ENCODE measurements around the gene SUN2. TPM values are rescaled to one million over a fixed set of nuclear protein-coding genes. Genes with fewer than 3 reads are reported as not detected.

The SUN2 gene
- total RNA-seq, 1 donor from 2014 or later: 70.5 TPM

DNA sequence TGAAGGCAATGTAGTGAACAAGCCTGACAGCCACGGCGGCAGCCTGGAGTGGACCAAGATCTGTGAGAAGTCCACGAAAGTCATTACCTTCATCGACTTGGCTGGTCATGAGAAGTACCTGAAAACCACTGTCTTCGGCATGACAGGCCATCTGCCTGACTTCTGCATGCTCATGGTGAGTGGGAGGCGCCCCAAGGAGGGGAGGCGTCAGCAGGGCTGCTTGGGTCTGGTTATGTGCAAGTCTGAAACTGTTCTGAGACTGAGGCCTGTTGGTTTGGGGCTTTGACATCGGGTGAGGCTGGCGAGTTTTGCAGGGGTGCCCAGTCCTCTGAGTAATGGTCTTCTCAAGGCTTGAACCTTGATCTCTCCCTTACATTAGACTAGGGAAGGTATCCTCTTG lies 39.0 kb downstream of the SUN2 start:
- TF ChIP-seq, protein P1, sequence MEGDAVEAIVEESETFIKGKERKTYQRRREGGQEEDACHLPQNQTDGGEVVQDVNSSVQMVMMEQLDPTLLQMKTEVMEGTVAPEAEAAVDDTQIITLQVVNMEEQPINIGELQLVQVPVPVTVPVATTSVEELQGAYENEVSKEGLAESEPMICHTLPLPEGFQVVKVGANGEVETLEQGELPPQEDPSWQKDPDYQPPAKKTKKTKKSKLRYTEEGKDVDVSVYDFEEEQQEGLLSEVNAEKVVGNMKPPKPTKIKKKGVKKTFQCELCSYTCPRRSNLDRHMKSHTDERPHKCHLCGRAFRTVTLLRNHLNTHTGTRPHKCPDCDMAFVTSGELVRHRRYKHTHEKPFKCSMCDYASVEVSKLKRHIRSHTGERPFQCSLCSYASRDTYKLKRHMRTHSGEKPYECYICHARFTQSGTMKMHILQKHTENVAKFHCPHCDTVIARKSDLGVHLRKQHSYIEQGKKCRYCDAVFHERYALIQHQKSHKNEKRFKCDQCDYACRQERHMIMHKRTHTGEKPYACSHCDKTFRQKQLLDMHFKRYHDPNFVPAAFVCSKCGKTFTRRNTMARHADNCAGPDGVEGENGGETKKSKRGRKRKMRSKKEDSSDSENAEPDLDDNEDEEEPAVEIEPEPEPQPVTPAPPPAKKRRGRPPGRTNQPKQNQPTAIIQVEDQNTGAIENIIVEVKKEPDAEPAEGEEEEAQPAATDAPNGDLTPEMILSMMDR (conservative IDR thresholded peaks at IDR 0.05): no peak
- H3K27ac Mint-ChIP-seq: peak overlapping the region; percentile 16
- H3K9me3 Mint-ChIP-seq: no peaks in the 10 kb centered on the region
- no peaks in the 10 kb centered on the region for H3K27me3 Mint-ChIP-seq
- H3K4me3 Mint-ChIP-seq: no peak overlapping the region
- H3K4me1 Mint-ChIP-seq (ENCODE audit: unreplicated experiment): peaks cover 33% of the 10 kb centered on the region
- no peak for DNase-seq (ENCODE audit: extremely low spot score, unreplicated experiment)
- H3K36me3 Mint-ChIP-seq: peaks cover 19% of the 10 kb centered on the region

GRCh38 chr22:38716271-38716670 lies 39.5 kb downstream of the SUN2 start:
- H3K27ac Mint-ChIP-seq: peak overlapping the region; percentile 16
- peaks cover 33% of the 10 kb centered on the region for H3K4me1 Mint-ChIP-seq (ENCODE audit: unreplicated experiment)
- H3K4me3 Mint-ChIP-seq: no peak overlapping the region
- no peaks in the 10 kb centered on the region for H3K27me3 Mint-ChIP-seq
- DNase-seq (ENCODE audit: extremely low spot score, unreplicated experiment): no peak
- TF ChIP-seq, protein P1 (conservative IDR thresholded peaks at IDR 0.05): no peak
- H3K36me3 Mint-ChIP-seq: peaks cover 19% of the 10 kb centered on the region
- no peaks in the 10 kb centered on the region for H3K9me3 Mint-ChIP-seq

GRCh38 chr22:38715852-38716251 lies 39.9 kb downstream of the SUN2 start:
- Mint-ChIP-seq H3K27ac (no peak overlapping the region), H3K9me3 (no peaks in the 10 kb centered on the region), H3K36me3 (peaks cover 20% of the 10 kb centered on the region), H3K4me1 (ENCODE audit: unreplicated experiment) (peaks cover 34% of the 10 kb centered on the region), H3K4me3 (no peak overlapping the region), H3K27me3 (no peaks in the 10 kb centered on the region)
- TF ChIP-seq, protein P1 (conservative IDR thresholded peaks at IDR 0.05): no peak
- no peak for DNase-seq (ENCODE audit: extremely low spot score, unreplicated experiment)

- Mint-ChIP-seq H3K4me1 (ENCODE audit: unreplicated experiment) (peaks cover 37% of the 10 kb centered on the region), H3K4me3 (no peak overlapping the region), H3K27ac (peak overlapping the region; percentile 3)
Measured at GRCh38 chr22:38715176-38715764, 40.5 kb downstream of the SUN2 start.

DNA sequence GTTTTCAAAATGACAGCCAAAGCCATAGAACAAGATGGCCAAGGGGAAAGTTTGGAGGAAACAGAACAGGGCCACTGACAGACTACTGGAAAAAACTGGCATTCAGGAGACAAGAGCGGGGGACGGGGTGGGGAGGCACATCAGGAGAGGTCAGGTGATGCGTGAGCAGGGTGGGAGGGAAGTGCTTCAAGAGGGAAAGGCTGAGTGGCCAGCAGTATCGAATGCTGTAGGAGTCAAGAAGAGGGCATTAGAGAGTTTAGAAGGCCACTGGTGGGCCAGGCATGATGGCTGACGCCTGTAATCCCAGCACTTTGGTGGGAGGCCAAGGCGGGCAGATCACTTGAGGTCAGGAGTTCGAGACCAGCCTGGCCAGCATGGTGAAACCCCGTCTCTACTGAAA lies 41.9 kb downstream of the SUN2 start:
- H3K27me3 Mint-ChIP-seq: no peaks in the 10 kb centered on the region
- no peak overlapping the region for H3K4me3 Mint-ChIP-seq
- H3K4me1 Mint-ChIP-seq (ENCODE audit: unreplicated experiment): peaks cover 44% of the 10 kb centered on the region
- H3K36me3 Mint-ChIP-seq: peaks cover 23% of the 10 kb centered on the region
- TF ChIP-seq, protein P1 (conservative IDR thresholded peaks at IDR 0.05): no peak
- H3K27ac Mint-ChIP-seq: peak overlapping the region; percentile 57
- H3K9me3 Mint-ChIP-seq: no peaks in the 10 kb centered on the region
- no peak for DNase-seq (ENCODE audit: extremely low spot score, unreplicated experiment)

More at GRCh38 chr22:38715176-38715764, 40.5 kb downstream of the SUN2 start:
- TF ChIP-seq, protein P1 (conservative IDR thresholded peaks at IDR 0.05): no peak
- Mint-ChIP-seq H3K36me3 (peaks cover 23% of the 10 kb centered on the region), H3K9me3 (no peaks in the 10 kb centered on the region), H3K27me3 (no peaks in the 10 kb centered on the region)
- DNase-seq (ENCODE audit: extremely low spot score, unreplicated experiment): no peak
